Panc1 (cell line): ENCODE data around the gene GGT6. TPM values are rescaled to one million over a fixed set of nuclear protein-coding genes. Genes with fewer than 3 reads are reported as not detected.

ENCODE experiments used
- ATAC-seq: fragments of 200-7000 bp; cut with Tn5 transposase; 2 replicates; pipeline ENCODE4 v1.9.1; 2020; ENCODE audit warnings: mild to moderate bottlenecking, moderate library complexity
- BruUV-seq: library from RNA; stranded (reverse); fragments of 400-500 nt; replicated peaks from 2 replicates; lab custom pipeline; 2021; lab: Mats Ljungman, UMichigan
- CTCF ChIA-PET: fragments of 300-600 bp; sonication (Branson Sonifier 250); formaldehyde crosslinking; loops from one replicate; lab custom pipeline; 2022; ENCODE audit warnings: antibody characterized with exemption; lab: Charles Lee
- POLR2A ChIA-PET: fragments of 300-600 bp; sonication (Branson Sonifier 250); formaldehyde crosslinking; loops from one replicate; lab custom pipeline; 2022; ENCODE audit warnings: antibody characterized with exemption; lab: Charles Lee
- DNase-seq: peaks from one replicate; pipeline ENCODE4 v3.0.0-alpha.2; 2010; ENCODE audit warnings: low read depth, low spot score
- H3K27ac ChIP-seq: 2 replicates; pipeline ENCODE4 v1.5.1; 2011; ENCODE audit warnings: mild to moderate bottlenecking, low read length, inconsistent platforms
- H3K27me3 ChIP-seq: fragments of 200-500 bp; sonication (Bioruptor generic); 2 replicates; pipeline ENCODE4 v1.6.0; 2014; ENCODE audit warnings: low read length, inconsistent platforms; ENCODE audit not compliant: control insufficient read depth, insufficient read depth
- H3K36me3 ChIP-seq: fragments of 200-500 bp; sonication (Bioruptor generic); 2 replicates; pipeline ENCODE4 v1.5.1; 2014; ENCODE audit warnings: inconsistent platforms, mild to moderate bottlenecking, low read length, moderate library complexity; ENCODE audit not compliant: control insufficient read depth, insufficient read depth
- H3K4me1 ChIP-seq: 2 replicates; pipeline ENCODE4 v1.5.1; 2011; ENCODE audit warnings: inconsistent platforms, mild to moderate bottlenecking, low read length, moderate library complexity; ENCODE audit not compliant: control insufficient read depth, insufficient read depth
- H3K4me3 ChIP-seq, 2 experiments: 2 replicates each; pipeline ENCODE4 v1.5.1; 2011 to 2012; ENCODE audit warnings: low read depth in 2 of 2, low read length in 2 of 2, mild to moderate bottlenecking in 2 of 2, inconsistent platforms in 1 of 2, moderate library complexity in 1 of 2
- H3K9me3 ChIP-seq: fragments of 200-500 bp; sonication (Bioruptor generic); 2 replicates; pipeline ENCODE4 v1.5.1; 2014; ENCODE audit warnings: low read depth, mild to moderate bottlenecking, inconsistent platforms, low read length, moderate library complexity; ENCODE audit not compliant: control insufficient read depth, insufficient read depth
- POLR2AphosphoS5 ChIP-seq: IDR thresholded peaks from 2 replicates; pipeline ENCODE4 v1.6.1; 2012; ENCODE audit warnings: mild to moderate bottlenecking, low read depth, low read length, moderate library complexity
- SIN3A ChIP-seq: IDR thresholded peaks from 2 replicates; pipeline ENCODE4 v1.6.1; 2012; ENCODE audit warnings: low read depth, mild to moderate bottlenecking, low read length, moderate library complexity, borderline replicate concordance; ENCODE audit not compliant: insufficient read depth
- TCF7L2 ChIP-seq: IDR thresholded peaks from 2 replicates; pipeline ENCODE4 v1.6.1; 2011; ENCODE audit warnings: mild to moderate bottlenecking, low read depth, low read length, inconsistent platforms
- in situ Hi-C: cut with HindIII; loops from 2 replicates; pipeline ENCODE4 v1.10.0; 2016; ENCODE audit warnings: low sequenced_read_pairs, low pct_unique_long_range_greater_than_20kb
- intact Hi-C: fragments of 100-400 bp; cut with micrococcal nuclease; formaldehyde crosslinking; loops from one replicate; pipeline ENCODE4 v1.10.0; 2022; ENCODE audit not compliant: unreplicated experiment
- total RNA-seq: library from RNA; stranded (reverse); gene quantifications from one replicate; pipeline ENCODE4 v1.2.1, GENCODE V29; 2021; ENCODE audit not compliant: unreplicated experiment
- TF ChIP-seq, protein P1 (sequence below), 2 experiments: IDR thresholded peaks; 2 replicates each; pipeline ENCODE4 v1.6.1; 2011 to 2012; ENCODE audit warnings: low read depth in 2 of 2, control low read depth in 1 of 2, low read length in 1 of 2, mild to moderate bottlenecking in 1 of 2, moderate library complexity in 1 of 2; ENCODE audit not compliant: insufficient read depth in 1 of 2
- TF ChIP-seq, protein P2 (sequence below): fragments of 450-650 bp; IDR thresholded peaks from 2 replicates; pipeline ENCODE4 v1.5.1; 2017; ENCODE audit warnings: mild to moderate bottlenecking

The GGT6 gene
- total RNA-seq, 1 experiment from 2014 or later = not detected

DNA sequence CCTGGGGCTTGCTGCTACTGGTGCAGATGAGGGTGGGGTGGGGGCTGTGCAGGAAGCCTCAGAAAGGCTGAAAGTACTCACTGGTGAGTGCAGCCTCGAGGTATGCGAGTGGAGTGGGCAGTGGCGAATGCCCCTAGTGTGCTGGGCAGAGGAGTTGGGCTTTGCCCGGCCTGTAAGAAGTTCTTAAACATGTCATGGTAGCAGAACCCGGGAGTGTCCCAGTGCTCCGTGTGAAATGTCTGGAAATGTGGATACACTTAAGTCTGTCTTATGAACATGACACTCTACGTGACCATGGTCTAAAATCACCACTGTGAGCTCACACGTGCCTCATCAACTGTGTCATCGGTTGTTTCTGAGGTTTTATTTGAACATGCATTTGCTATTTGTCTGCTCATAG is 25.7 kb upstream of the GGT6 start:
- POLR2A ChIA-PET = no interaction called here

GRCh38 chr17:4585638-4585994 is 25.2 kb upstream of the GGT6 start:
- in situ Hi-C loops (no loop called here), intact Hi-C loops (no loop called here)
- no TSS peak for BruUV-seq
- Histone ChIP-seq H3K4me3 (no peak overlapping the region), H3K27me3 (no peaks in the 10 kb centered on the region; the same call in 1 of the 2 replicates), H3K27ac (no peak overlapping the region), H3K9me3 (no peaks in the 10 kb centered on the region), H3K36me3 (no peaks in the 10 kb centered on the region), H3K4me1 (no peaks in the 10 kb centered on the region)
- ChIA-PET POLR2A (no interaction called here), CTCF (no interaction called here)
- DNase-seq = no peak
- no peak for TF ChIP-seq POLR2AphosphoS5
- TF ChIP-seq, protein P1, sequence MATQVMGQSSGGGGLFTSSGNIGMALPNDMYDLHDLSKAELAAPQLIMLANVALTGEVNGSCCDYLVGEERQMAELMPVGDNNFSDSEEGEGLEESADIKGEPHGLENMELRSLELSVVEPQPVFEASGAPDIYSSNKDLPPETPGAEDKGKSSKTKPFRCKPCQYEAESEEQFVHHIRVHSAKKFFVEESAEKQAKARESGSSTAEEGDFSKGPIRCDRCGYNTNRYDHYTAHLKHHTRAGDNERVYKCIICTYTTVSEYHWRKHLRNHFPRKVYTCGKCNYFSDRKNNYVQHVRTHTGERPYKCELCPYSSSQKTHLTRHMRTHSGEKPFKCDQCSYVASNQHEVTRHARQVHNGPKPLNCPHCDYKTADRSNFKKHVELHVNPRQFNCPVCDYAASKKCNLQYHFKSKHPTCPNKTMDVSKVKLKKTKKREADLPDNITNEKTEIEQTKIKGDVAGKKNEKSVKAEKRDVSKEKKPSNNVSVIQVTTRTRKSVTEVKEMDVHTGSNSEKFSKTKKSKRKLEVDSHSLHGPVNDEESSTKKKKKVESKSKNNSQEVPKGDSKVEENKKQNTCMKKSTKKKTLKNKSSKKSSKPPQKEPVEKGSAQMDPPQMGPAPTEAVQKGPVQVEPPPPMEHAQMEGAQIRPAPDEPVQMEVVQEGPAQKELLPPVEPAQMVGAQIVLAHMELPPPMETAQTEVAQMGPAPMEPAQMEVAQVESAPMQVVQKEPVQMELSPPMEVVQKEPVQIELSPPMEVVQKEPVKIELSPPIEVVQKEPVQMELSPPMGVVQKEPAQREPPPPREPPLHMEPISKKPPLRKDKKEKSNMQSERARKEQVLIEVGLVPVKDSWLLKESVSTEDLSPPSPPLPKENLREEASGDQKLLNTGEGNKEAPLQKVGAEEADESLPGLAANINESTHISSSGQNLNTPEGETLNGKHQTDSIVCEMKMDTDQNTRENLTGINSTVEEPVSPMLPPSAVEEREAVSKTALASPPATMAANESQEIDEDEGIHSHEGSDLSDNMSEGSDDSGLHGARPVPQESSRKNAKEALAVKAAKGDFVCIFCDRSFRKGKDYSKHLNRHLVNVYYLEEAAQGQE (IDR thresholded peaks at IDR 0.05; ENCODE audit: insufficient read depth in 1 of 2, low read depth in 2 of 2, low read length in 1 of 2) = no peak
- TF ChIP-seq SIN3A = no peak
- TF ChIP-seq TCF7L2 = no peak
- TF ChIP-seq, protein P2, sequence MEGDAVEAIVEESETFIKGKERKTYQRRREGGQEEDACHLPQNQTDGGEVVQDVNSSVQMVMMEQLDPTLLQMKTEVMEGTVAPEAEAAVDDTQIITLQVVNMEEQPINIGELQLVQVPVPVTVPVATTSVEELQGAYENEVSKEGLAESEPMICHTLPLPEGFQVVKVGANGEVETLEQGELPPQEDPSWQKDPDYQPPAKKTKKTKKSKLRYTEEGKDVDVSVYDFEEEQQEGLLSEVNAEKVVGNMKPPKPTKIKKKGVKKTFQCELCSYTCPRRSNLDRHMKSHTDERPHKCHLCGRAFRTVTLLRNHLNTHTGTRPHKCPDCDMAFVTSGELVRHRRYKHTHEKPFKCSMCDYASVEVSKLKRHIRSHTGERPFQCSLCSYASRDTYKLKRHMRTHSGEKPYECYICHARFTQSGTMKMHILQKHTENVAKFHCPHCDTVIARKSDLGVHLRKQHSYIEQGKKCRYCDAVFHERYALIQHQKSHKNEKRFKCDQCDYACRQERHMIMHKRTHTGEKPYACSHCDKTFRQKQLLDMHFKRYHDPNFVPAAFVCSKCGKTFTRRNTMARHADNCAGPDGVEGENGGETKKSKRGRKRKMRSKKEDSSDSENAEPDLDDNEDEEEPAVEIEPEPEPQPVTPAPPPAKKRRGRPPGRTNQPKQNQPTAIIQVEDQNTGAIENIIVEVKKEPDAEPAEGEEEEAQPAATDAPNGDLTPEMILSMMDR = no peak
- ATAC-seq = no peak

More for the DNA sequence above, 25.7 kb upstream of the GGT6 start:
- Histone ChIP-seq H3K36me3 (no peaks in the 10 kb centered on the region), H3K4me1 (no peaks in the 10 kb centered on the region), H3K27me3 (no peaks in the 10 kb centered on the region; the same call in 1 of the 2 replicates), H3K9me3 (no peaks in the 10 kb centered on the region), H3K4me3 (no peak overlapping the region), H3K27ac (no peak overlapping the region)
- in situ Hi-C loops (no loop called here), intact Hi-C loops (no loop called here)
- DNase-seq (no peak), ATAC-seq (no peak)
- no TSS peak for BruUV-seq
- CTCF ChIA-PET = interaction anchor here (0.5 kb wide), 1 partner anchor 22 kb away, joined by 5 read pairs; no protein-coding TSS in a partner anchor
- TF ChIP-seq, protein P1 (IDR thresholded peaks at IDR 0.05; ENCODE audit: insufficient read depth in 1 of 2, low read depth in 2 of 2, low read length in 1 of 2) = no peak
- TF ChIP-seq TCF7L2 = no peak
- no peak for TF ChIP-seq SIN3A
- TF ChIP-seq, protein P2 = no peak
- TF ChIP-seq POLR2AphosphoS5 = no peak
